T-cell (primary cell): ENCODE results near the gene G2E3. TPM values are rescaled to one million over a fixed set of nuclear protein-coding genes. Genes with fewer than 3 reads are reported as not detected.
"Not testable (repeated sequence)": the region's sequence is repeated elsewhere in the genome, so short reads cannot be mapped to it uniquely, and the experiment has no call there.

Experiments used
- ATAC-seq, 4 experiments: fragments of 200-7000 bp in 3 of 4; fragments of 150-1000 bp in 1 of 4; cut with Tn5 transposase; replicated peaks in 1 of 4; 1 replicate in 3 of 4; 2 replicates in 1 of 4; pipeline ENCODE4 v1.10.0; 2021; ENCODE audit warnings: moderate library complexity in 3 of 4, mild to moderate bottlenecking in 2 of 4, moderate number of reproducible peaks in 1 of 4
- CTCF ChIA-PET, 2 donors: fragments of 300-600 bp; sonication (Branson Sonifier 250); formaldehyde crosslinking; loops; one replicate each; lab custom pipeline; 2022; ENCODE audit warnings: antibody characterized with exemption in 2 of 2; lab: Charles Lee
- POLR2A ChIA-PET, 2 donors: fragments of 300-600 bp; sonication (Branson Sonifier 250); formaldehyde crosslinking; loops; one replicate each; lab custom pipeline; 2022; ENCODE audit warnings: antibody characterized with exemption in 2 of 2; lab: Charles Lee
- DNase-seq, 35 experiments: peaks; one replicate each; pipeline versions ENCODE4 v3.0.0 to v3.0.0-alpha.2; 2013 to 2023
- H3K27ac ChIP-seq: one replicate; pipeline ENCODE4 v1.5.1; 2013; ENCODE audit warnings: low read length
- H3K27me3 ChIP-seq, 2 experiments: replicated peaks in 1 of 2; 1 replicate in 1 of 2; 2 replicates in 1 of 2; pipeline versions ENCODE4 v1.6.1 to v1.7.0; 2013; ENCODE audit warnings: low read length in 1 of 2, mixed read lengths in 1 of 2; ENCODE audit not compliant: control insufficient read depth in 2 of 2, insufficient read depth in 2 of 2; ENCODE audit errors: extremely low read depth in 1 of 2
- H3K36me3 ChIP-seq, 2 donors: 1 replicate in 1 of 2; 2 replicates in 1 of 2; pipeline versions ENCODE4 v1.6.1 to v1.7.0; 2013; ENCODE audit warnings: low read length in 1 of 2; ENCODE audit not compliant: control insufficient read depth in 2 of 2, insufficient read depth in 1 of 2; ENCODE audit errors: extremely low read depth in 1 of 2
- H3K4me1 ChIP-seq, 2 experiments: 1 replicate in 1 of 2; 2 replicates in 1 of 2; pipeline versions ENCODE4 v1.6.1 to v1.7.0; 2013; ENCODE audit warnings: low read length in 2 of 2, mixed read lengths in 1 of 2; ENCODE audit not compliant: insufficient read depth in 2 of 2, control insufficient read depth in 1 of 2; ENCODE audit errors: extremely low read depth in 1 of 2
- H3K4me3 ChIP-seq, 2 donors: 1 replicate in 1 of 2; 2 replicates in 1 of 2; pipeline versions ENCODE4 v1.5.1 to v1.7.0; 2013; ENCODE audit warnings: mild to moderate bottlenecking in 2 of 2, low read length in 1 of 2, moderate library complexity in 1 of 2; ENCODE audit not compliant: control insufficient read depth in 1 of 2; ENCODE audit errors: extremely low read depth in 1 of 2
- H3K9me3 ChIP-seq: 2 replicates; pipeline ENCODE4 v1.7.0; 2013
- H3K27ac Mint-ChIP-seq, 2 donors: one replicate each; pipeline ENCODE4 v1.8.0; 2020 to 2021; ENCODE audit warnings: mild to moderate bottlenecking in 2 of 2, mixed read lengths in 2 of 2
- H3K27me3 Mint-ChIP-seq, 2 donors: one replicate each; pipeline ENCODE4 v1.8.0; 2021 to 2022; ENCODE audit warnings: mixed read lengths in 2 of 2
- H3K36me3 Mint-ChIP-seq: one replicate; pipeline ENCODE4 v1.8.0; 2021; ENCODE audit warnings: mixed read lengths
- H3K4me1 Mint-ChIP-seq, 3 donors: one replicate each; pipeline ENCODE4 v1.8.0; 2020 to 2022; ENCODE audit warnings: mixed read lengths in 3 of 3, mild to moderate bottlenecking in 1 of 3
- H3K4me3 Mint-ChIP-seq, 3 donors: one replicate each; pipeline ENCODE4 v1.8.0; 2020 to 2022; ENCODE audit warnings: mild to moderate bottlenecking in 3 of 3, mixed read lengths in 3 of 3, moderate library complexity in 3 of 3
- H3K9me3 Mint-ChIP-seq, 3 donors: one replicate each; pipeline ENCODE4 v1.8.0; 2020 to 2022; ENCODE audit warnings: mixed read lengths in 3 of 3
- WGBS: methylation state at CpG from one replicate; pipeline ENCODE4 v1.1.5; 2013; ENCODE audit warnings: missing lambda C conversion rate; ENCODE audit not compliant: insufficient coverage; 5-methylcytosine and 5-hydroxymethylcytosine counted together
- total RNA-seq, 35 experiments: library from RNA in 6 of 35; stranded (reverse) in 6 of 35; fragments of 120-200 nt in 1 of 35; gene quantifications; one replicate each; pipeline versions ENCODE4 v1.2.1 to v1.2.4 and lab custom pipeline; 2013 to 2026

The G2E3 gene
- total RNA-seq, 5 donors from 2014 or later (not counting 1 experiment from before 2014, with no cell fraction given), result 21.7 to 28.2 (median 24.1) TPM

GRCh38 chr14:30603402-30603801 lies 44.4 kb downstream of the G2E3 start:
- H3K36me3 Mint-ChIP-seq, result peaks cover 30% of the 10 kb centered on the region
- no peak overlapping the region for H3K27ac ChIP-seq
- H3K4me3 Mint-ChIP-seq, result no peak overlapping the region
- H3K27me3 ChIP-seq, result no peaks in the 10 kb centered on the region
- no peaks in the 10 kb centered on the region for H3K4me1 Mint-ChIP-seq
- DNase-seq, result no peak
- CTCF ChIA-PET, result no interaction called here
- H3K9me3 ChIP-seq, result no peaks in the 10 kb centered on the region
- no peaks in the 10 kb centered on the region for H3K27me3 Mint-ChIP-seq
- peaks cover 6 to 59% of the 10 kb centered on the region in 2 donors for H3K36me3 ChIP-seq
- H3K27ac Mint-ChIP-seq, result no peak overlapping the region
- POLR2A ChIA-PET, result no interaction called here
- no peak for ATAC-seq
- H3K4me1 ChIP-seq, result no peaks in the 10 kb centered on the region
- H3K4me3 ChIP-seq, result no peak overlapping the region
- 100% methylated on average over 2 of the region's 3 CpGs for WGBS
- H3K9me3 Mint-ChIP-seq, result no peaks in the 10 kb centered on the region

GRCh38 chr14:30604696-30605095 lies 45.7 kb downstream of the G2E3 start:
- H3K27ac ChIP-seq, H3K9me3 ChIP-seq, H3K27me3 Mint-ChIP-seq, H3K9me3 Mint-ChIP-seq, H3K4me1 Mint-ChIP-seq, H3K4me1 ChIP-seq, H3K27me3 ChIP-seq, H3K27ac Mint-ChIP-seq, H3K4me3 ChIP-seq, ATAC-seq, CTCF ChIA-PET, DNase-seq, H3K4me3 Mint-ChIP-seq: not testable (repeated sequence)
- POLR2A ChIA-PET, result interaction anchor here in 1 of 2 donors (0.6 kb wide), 1 partner anchor 19 kb away, joined by 3 read pairs; no protein-coding TSS in a partner anchor
- 100% methylated on average over 7 of the region's 8 CpGs for WGBS
- peaks cover 0 to 52% of the 10 kb centered on the region in 2 donors for H3K36me3 ChIP-seq
- H3K36me3 Mint-ChIP-seq, result peaks cover 36% of the 10 kb centered on the region

- peaks cover 35% of the 10 kb centered on the region for H3K36me3 Mint-ChIP-seq
- DNase-seq, result no peak
Observed at GRCh38 chr14:30607156-30607780, 48.3 kb downstream of the G2E3 start.

GRCh38 chr14:30608533-30609006 lies 49.6 kb downstream of the G2E3 start:
- Histone ChIP-seq H3K36me3 (peaks cover 0 to 27% of the 10 kb centered on the region in 2 donors), H3K4me1 (no peaks in the 10 kb centered on the region), H3K4me3 (no peak overlapping the region), H3K27me3 (no peaks in the 10 kb centered on the region), H3K9me3 (no peaks in the 10 kb centered on the region), H3K27ac (no peak overlapping the region)
- CTCF ChIA-PET, result interaction anchor here (0.6 to 0.9 kb wide), 3 partner anchors 22 to 48 kb away, joined by 3 to 4 read pairs (median 4); no protein-coding TSS in a partner anchor
- ATAC-seq (no peak), DNase-seq (no peak)
- Mint-ChIP-seq H3K27ac (no peak overlapping the region), H3K36me3 (peaks cover 34% of the 10 kb centered on the region), H3K4me1 (no peaks in the 10 kb centered on the region), H3K4me3 (no peak overlapping the region), H3K27me3 (no peaks in the 10 kb centered on the region), H3K9me3 (no peaks in the 10 kb centered on the region)
- WGBS, result 100% methylated on average over 2 of the region's 5 CpGs
- POLR2A ChIA-PET, result no interaction called here

More at GRCh38 chr14:30607156-30607780, 48.3 kb downstream of the G2E3 start:
- Histone ChIP-seq H3K4me1 (no peaks in the 10 kb centered on the region), H3K4me3 (no peak overlapping the region), H3K27me3 (no peaks in the 10 kb centered on the region), H3K27ac (no peak overlapping the region), H3K9me3 (no peaks in the 10 kb centered on the region), H3K36me3 (peaks cover 0 to 36% of the 10 kb centered on the region in 2 donors)
- Mint-ChIP-seq H3K9me3 (no peaks in the 10 kb centered on the region), H3K4me3 (no peak overlapping the region), H3K27ac (no peak overlapping the region), H3K27me3 (no peaks in the 10 kb centered on the region), H3K4me1 (no peaks in the 10 kb centered on the region)
- ChIA-PET CTCF (interaction anchor here in 1 of 2 donors (1.6 kb wide), 1 partner anchor 11 kb away, joined by 4 read pairs; no protein-coding TSS in a partner anchor), POLR2A (no interaction called here)
- WGBS, result no CpG with 5 or more reads among the region's 1 CpG
- ATAC-seq, result no peak

GRCh38 chr14:30610787-30611343 lies 51.9 kb downstream of the G2E3 start:
- ChIA-PET POLR2A (interaction anchor here in 1 of 2 donors (0.6 kb wide), 1 partner anchor 8 kb away, joined by 5 read pairs; no protein-coding TSS in a partner anchor), CTCF (interaction anchor here (0.6 to 1.4 kb wide), 5 partner anchors 29 to 1387 kb away, joined by 3 to 5 read pairs (median 4); no protein-coding TSS in a partner anchor)

GRCh38 chr14:30614155-30614554 lies 55.2 kb downstream of the G2E3 start:
- no peaks in the 10 kb centered on the region for H3K27me3 Mint-ChIP-seq
- H3K4me3 Mint-ChIP-seq, result no peak overlapping the region
- no peaks in the 10 kb centered on the region for H3K4me1 Mint-ChIP-seq
- H3K36me3 ChIP-seq, result peaks cover 0 to 8% of the 10 kb centered on the region in 2 donors
- ATAC-seq (no peak), DNase-seq (no peak)
- no peaks in the 10 kb centered on the region for H3K4me1 ChIP-seq
- H3K4me3 ChIP-seq, result no peak overlapping the region
- POLR2A ChIA-PET, result no interaction called here
- WGBS, result 74% methylated on average over 2 of the region's 2 CpGs
- H3K27me3 ChIP-seq, result no peaks in the 10 kb centered on the region
- no peak overlapping the region for H3K27ac ChIP-seq
- no peaks in the 10 kb centered on the region for H3K9me3 ChIP-seq
- CTCF ChIA-PET, result interaction anchor here in 1 of 2 donors (0.6 kb wide), 1 partner anchor 569 kb away, joined by 3 read pairs; no protein-coding TSS in a partner anchor
- no peak overlapping the region for H3K27ac Mint-ChIP-seq
- H3K9me3 Mint-ChIP-seq, result no peaks in the 10 kb centered on the region
- peaks cover 33% of the 10 kb centered on the region for H3K36me3 Mint-ChIP-seq

More at GRCh38 chr14:30610787-30611343, 51.9 kb downstream of the G2E3 start:
- H3K36me3 ChIP-seq, result peaks cover 0 to 16% of the 10 kb centered on the region in 2 donors
- H3K4me1 Mint-ChIP-seq, result no peaks in the 10 kb centered on the region
- H3K4me3 ChIP-seq, result no peak overlapping the region
- no peaks in the 10 kb centered on the region for H3K27me3 Mint-ChIP-seq
- H3K36me3 Mint-ChIP-seq, result peaks cover 33% of the 10 kb centered on the region
- peak overlapping the region in 1 of 2 donors; percentile 24 for H3K27ac Mint-ChIP-seq
- no peaks in the 10 kb centered on the region for H3K27me3 ChIP-seq
- H3K4me1 ChIP-seq, result no peaks in the 10 kb centered on the region
- ATAC-seq (no peak), DNase-seq (peak in 12 of 35 experiments; percentile 8 to 44 (median 20))
- WGBS, result 88% methylated on average over 3 of the region's 6 CpGs
- no peak overlapping the region for H3K4me3 Mint-ChIP-seq
- no peak overlapping the region for H3K27ac ChIP-seq
- no peaks in the 10 kb centered on the region for H3K9me3 Mint-ChIP-seq
- H3K9me3 ChIP-seq, result no peaks in the 10 kb centered on the region
